Nephron (organoid): ENCODE data around the gene HTR2A.
"Not testable (repeated sequence)": the region's sequence is repeated elsewhere in the genome, so short reads cannot be mapped to it uniquely, and the experiment has no call there.

Source experiments
- H3K27ac Mint-ChIP-seq, 3 experiments: 2 replicates each; pipeline ENCODE4 v1.8.0; 2020; ENCODE audit warnings: mixed read lengths in 3 of 3, mild to moderate bottlenecking in 2 of 3, moderate library complexity in 1 of 3
- H3K27me3 Mint-ChIP-seq: 2 replicates; pipeline ENCODE4 v1.8.0; 2021; ENCODE audit warnings: low read depth, mild to moderate bottlenecking, moderate library complexity, mixed read lengths
- H3K36me3 Mint-ChIP-seq: 2 replicates; pipeline ENCODE4 v1.8.0; 2020; ENCODE audit warnings: low read depth, mixed read lengths
- H3K4me1 Mint-ChIP-seq: 2 replicates; pipeline ENCODE4 v1.8.0; 2020; ENCODE audit warnings: mixed read lengths
- H3K4me3 Mint-ChIP-seq, 3 experiments: 2 replicates each; pipeline ENCODE4 v1.8.0; 2020; ENCODE audit warnings: mild to moderate bottlenecking in 3 of 3, mixed read lengths in 3 of 3, moderate library complexity in 2 of 3
- H3K9me3 Mint-ChIP-seq: 2 replicates; pipeline ENCODE4 v1.8.0; 2020; ENCODE audit warnings: mixed read lengths
- TF ChIP-seq, protein P1 (sequence below), 3 experiments: fragments of 200-600 bp; sonication (generic); IDR thresholded peaks; one replicate each; pipeline ENCODE4 v1.5.0; 2021; ENCODE audit warnings: antibody characterized with exemption in 3 of 3; ENCODE audit not compliant: unreplicated experiment in 3 of 3

Gene HTR2A

DNA sequence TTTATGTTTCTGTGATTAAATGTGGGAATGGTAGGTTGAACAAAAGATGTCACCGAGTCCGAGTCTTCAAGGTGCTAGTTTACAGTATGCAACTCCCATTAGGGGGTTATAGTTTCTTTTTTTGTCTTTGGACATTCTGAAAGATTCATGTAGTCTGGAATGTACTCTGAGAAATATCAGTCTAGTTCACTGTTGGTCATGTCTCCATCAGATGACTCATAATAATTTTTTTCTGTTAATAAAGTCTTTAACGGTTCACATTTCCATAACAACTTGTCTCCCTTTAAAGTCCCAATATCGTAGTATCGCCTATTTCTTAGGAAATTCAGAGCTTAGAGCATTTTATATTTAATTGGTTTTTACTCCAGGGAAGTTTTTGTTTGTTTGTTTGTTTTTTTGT lies 86.4 kb downstream of the HTR2A start:
- Mint-ChIP-seq H3K4me1 (no peaks in the 10 kb centered on the region), H3K9me3 (peaks cover 11% of the 10 kb centered on the region), H3K27ac (no peak overlapping the region), H3K36me3 (peaks cover 3% of the 10 kb centered on the region), H3K27me3 (no peaks in the 10 kb centered on the region), H3K4me3 (no peak overlapping the region)
- TF ChIP-seq, protein P1, sequence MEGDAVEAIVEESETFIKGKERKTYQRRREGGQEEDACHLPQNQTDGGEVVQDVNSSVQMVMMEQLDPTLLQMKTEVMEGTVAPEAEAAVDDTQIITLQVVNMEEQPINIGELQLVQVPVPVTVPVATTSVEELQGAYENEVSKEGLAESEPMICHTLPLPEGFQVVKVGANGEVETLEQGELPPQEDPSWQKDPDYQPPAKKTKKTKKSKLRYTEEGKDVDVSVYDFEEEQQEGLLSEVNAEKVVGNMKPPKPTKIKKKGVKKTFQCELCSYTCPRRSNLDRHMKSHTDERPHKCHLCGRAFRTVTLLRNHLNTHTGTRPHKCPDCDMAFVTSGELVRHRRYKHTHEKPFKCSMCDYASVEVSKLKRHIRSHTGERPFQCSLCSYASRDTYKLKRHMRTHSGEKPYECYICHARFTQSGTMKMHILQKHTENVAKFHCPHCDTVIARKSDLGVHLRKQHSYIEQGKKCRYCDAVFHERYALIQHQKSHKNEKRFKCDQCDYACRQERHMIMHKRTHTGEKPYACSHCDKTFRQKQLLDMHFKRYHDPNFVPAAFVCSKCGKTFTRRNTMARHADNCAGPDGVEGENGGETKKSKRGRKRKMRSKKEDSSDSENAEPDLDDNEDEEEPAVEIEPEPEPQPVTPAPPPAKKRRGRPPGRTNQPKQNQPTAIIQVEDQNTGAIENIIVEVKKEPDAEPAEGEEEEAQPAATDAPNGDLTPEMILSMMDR (IDR thresholded peaks at IDR 0.05; ENCODE audit: unreplicated experiment in 3 of 3): no peak

GRCh38 chr13:46804921-46805320 lies 91.9 kb downstream of the HTR2A start:
- not testable (repeated sequence) for H3K36me3 Mint-ChIP-seq, H3K4me3 Mint-ChIP-seq, H3K4me1 Mint-ChIP-seq, H3K9me3 Mint-ChIP-seq, H3K27me3 Mint-ChIP-seq, H3K27ac Mint-ChIP-seq

DNA sequence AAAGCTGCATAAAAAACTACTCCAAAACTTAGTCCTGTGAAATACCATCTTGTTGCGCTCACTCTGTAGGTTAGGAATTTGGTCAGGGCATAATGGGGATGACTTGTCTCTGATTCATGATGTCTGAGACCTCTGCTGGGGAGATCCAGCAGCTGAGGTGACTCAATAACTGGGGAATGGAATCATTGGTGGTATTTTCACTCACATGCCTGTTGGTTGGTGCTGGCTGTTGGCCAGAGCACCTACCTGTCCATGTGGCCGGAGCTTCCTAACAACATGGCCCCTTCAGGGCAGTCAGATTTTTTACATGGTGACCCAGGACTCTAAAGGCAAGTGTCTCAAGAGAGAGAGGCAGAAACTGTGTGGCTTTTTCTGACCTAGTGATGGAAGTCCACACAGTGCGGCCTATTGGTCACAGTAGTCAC lies 92.5 kb downstream of the HTR2A start:
- TF ChIP-seq, protein P1 (IDR thresholded peaks at IDR 0.05; ENCODE audit: unreplicated experiment in 3 of 3): no peak
- Mint-ChIP-seq H3K36me3 (no peaks in the 10 kb centered on the region), H3K9me3 (no peaks in the 10 kb centered on the region), H3K27ac (no peak overlapping the region), H3K27me3 (no peaks in the 10 kb centered on the region), H3K4me3 (no peak overlapping the region), H3K4me1 (no peaks in the 10 kb centered on the region)

- Mint-ChIP-seq H3K36me3 (no peaks in the 10 kb centered on the region), H3K27ac (no peak overlapping the region), H3K4me3 (no peak overlapping the region), H3K27me3 (no peaks in the 10 kb centered on the region), H3K9me3 (no peaks in the 10 kb centered on the region), H3K4me1 (no peaks in the 10 kb centered on the region)
- TF ChIP-seq, protein P1 (IDR thresholded peaks at IDR 0.05; ENCODE audit: unreplicated experiment in 3 of 3): no peak
These were observed 93.3 kb downstream of the HTR2A start for GRCh38 chr13:46803586-46803985.

DNA sequence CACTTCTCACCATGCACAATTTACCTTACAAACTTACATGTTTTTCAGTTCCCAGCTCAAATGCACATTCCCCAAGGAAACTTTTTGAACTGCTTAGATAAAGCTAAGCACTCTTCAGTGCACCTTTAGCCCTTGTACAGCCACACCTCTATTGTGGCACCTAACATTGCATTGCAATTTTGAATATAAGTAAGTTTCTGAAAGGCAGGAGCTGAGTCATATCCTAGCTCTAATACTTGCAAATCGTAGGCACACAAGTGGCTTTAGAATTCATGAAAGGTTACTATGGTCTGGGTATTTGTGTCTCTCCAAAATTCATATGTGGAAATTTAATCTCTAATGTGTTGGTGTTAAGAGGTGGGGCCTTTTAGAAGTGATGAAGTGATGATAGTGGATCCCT lies 95.0 kb downstream of the HTR2A start:
- no peak overlapping the region for H3K27ac Mint-ChIP-seq
- no peaks in the 10 kb centered on the region for H3K9me3 Mint-ChIP-seq
- H3K4me1 Mint-ChIP-seq: peaks cover 9% of the 10 kb centered on the region
- H3K4me3 Mint-ChIP-seq: no peak overlapping the region
- H3K36me3 Mint-ChIP-seq: no peaks in the 10 kb centered on the region
- TF ChIP-seq, protein P1 (IDR thresholded peaks at IDR 0.05; ENCODE audit: unreplicated experiment in 3 of 3): no peak
- no peaks in the 10 kb centered on the region for H3K27me3 Mint-ChIP-seq

- no peaks in the 10 kb centered on the region for H3K27me3 Mint-ChIP-seq
- peaks cover 8% of the 10 kb centered on the region for H3K36me3 Mint-ChIP-seq
- TF ChIP-seq, protein P1 (IDR thresholded peaks at IDR 0.05; ENCODE audit: unreplicated experiment in 3 of 3): no peak
These were observed 97.7 kb downstream of the HTR2A start for GRCh38 chr13:46799139-46799538.

More at GRCh38 chr13:46799139-46799538, 97.7 kb downstream of the HTR2A start:
- Mint-ChIP-seq H3K4me1 (peaks cover 29% of the 10 kb centered on the region), H3K4me3 (peak overlapping the region in 1 of 3 experiments; percentile 34), H3K27ac (peak overlapping the region in 2 of 3 experiments; percentile 64 to 99), H3K9me3 (no peaks in the 10 kb centered on the region)
